SK-N-SH (cell line): Measurements from ENCODE around the gene CD300A. TPM values are rescaled to one million over a fixed set of nuclear protein-coding genes. Genes with fewer than 3 reads are reported as not detected.

Source experiments
- CTCF ChIA-PET: fragments of 300-600, 350-600 bp; formaldehyde crosslinking; extraction: SDS; loops from one replicate; lab custom pipeline; 2021; lab: Yijun Ruan, JAX
- POLR2A ChIA-PET: fragments of 350-600 bp; sonication (Branson Sonifier 250); formaldehyde crosslinking; extraction: SDS; loops from one replicate; lab custom pipeline; 2020; ENCODE audit warnings: antibody characterized with exemption, inconsistent platforms; lab: Yijun Ruan, JAX
- DNase-seq: peaks from one replicate; pipeline ENCODE4 v3.0.0; 2012
- H2AFZ ChIP-seq: fragments of 200-600 bp; sonication (generic); 2 replicates; pipeline ENCODE4 v1.8.1; 2016; ENCODE audit warnings: antibody characterized with exemption, mild to moderate bottlenecking, low read depth
- H3F3A ChIP-seq: fragments of 200-600 bp; sonication (generic); replicated peaks from 2 replicates; pipeline ENCODE3; 2016; ENCODE audit warnings: antibody characterized with exemption, mild to moderate bottlenecking; ENCODE audit not compliant: insufficient read depth
- H3K27ac ChIP-seq, 2 experiments: fragments of 200-500 bp in 1 of 2; fragments of 200-600 bp in 1 of 2; sonication (Bioruptor generic) in 1 of 2; sonication (generic), shearing (Covaris generic) in 1 of 2; 2 replicates each; pipeline versions ENCODE4 v1.5.1 to v1.6.1; 2014 to 2016; ENCODE audit warnings: low read depth in 2 of 2, inconsistent platforms in 1 of 2, low read length in 1 of 2, mild to moderate bottlenecking in 1 of 2, mixed read lengths in 1 of 2
- H3K27me3 ChIP-seq: fragments of 200-600 bp; sonication (generic), shearing (Covaris generic); 2 replicates; pipeline ENCODE4 v1.6.1; 2016; ENCODE audit warnings: mixed run types; ENCODE audit not compliant: insufficient read depth
- H3K36me3 ChIP-seq, 2 experiments: fragments of 200-500 bp in 1 of 2; fragments of 200-600 bp in 1 of 2; sonication (Bioruptor generic) in 1 of 2; sonication (generic) in 1 of 2; replicated peaks in 1 of 2; 2 replicates each; pipeline versions ENCODE3 to v1.5.1; 2014 to 2016; ENCODE audit warnings: low read length in 1 of 2, mild to moderate bottlenecking in 1 of 2; ENCODE audit not compliant: insufficient read depth in 2 of 2, control insufficient read depth in 1 of 2
- H3K4me1 ChIP-seq, 2 experiments: fragments of 200-500 bp in 1 of 2; fragments of 200-600 bp in 1 of 2; sonication (Bioruptor generic) in 1 of 2; sonication (generic), shearing (Covaris generic) in 1 of 2; 2 replicates each; pipeline versions ENCODE4 v1.5.1 to v1.6.1; 2014 to 2016; ENCODE audit warnings: low read depth in 1 of 2, low read length in 1 of 2, mixed run types in 1 of 2; ENCODE audit not compliant: insufficient read depth in 2 of 2, control insufficient read depth in 1 of 2
- H3K4me2 ChIP-seq: fragments of 200-600 bp; sonication (generic), shearing (Covaris generic); 2 replicates; pipeline ENCODE4 v1.6.1; 2017; ENCODE audit warnings: mixed run types
- H3K4me3 ChIP-seq, 2 experiments: fragments of 200-500 bp in 1 of 2; fragments of 200-600 bp in 1 of 2; sonication (Bioruptor generic) in 1 of 2; sonication (generic), shearing (Covaris generic) in 1 of 2; 2 replicates each; pipeline versions ENCODE4 v1.5.1 to v1.8.1; 2014 to 2016; ENCODE audit warnings: low read depth in 2 of 2, inconsistent platforms in 1 of 2, low read length in 1 of 2, mild to moderate bottlenecking in 1 of 2, mixed read lengths in 1 of 2, moderate library complexity in 1 of 2
- H3K79me2 ChIP-seq: fragments of 200-600 bp; sonication (generic); 2 replicates; pipeline ENCODE4 v1.8.1; 2017; ENCODE audit warnings: mild to moderate bottlenecking; ENCODE audit not compliant: insufficient read depth
- H3K9ac ChIP-seq: fragments of 200-600 bp; sonication (generic); 2 replicates; pipeline ENCODE4 v1.6.1; 2017; ENCODE audit warnings: mixed run types
- H3K9me2 ChIP-seq: fragments of 200-600 bp; sonication (generic); 2 replicates; pipeline ENCODE4 v1.6.1; 2017; ENCODE audit warnings: mixed run types
- H3K9me3 ChIP-seq: fragments of 200-600 bp; sonication (generic); 2 replicates; pipeline ENCODE4 v1.6.1; 2017; ENCODE audit warnings: mixed run types, mild to moderate bottlenecking, moderate library complexity
- H4K20me1 ChIP-seq: fragments of 200-600 bp; sonication (generic); 2 replicates; pipeline ENCODE4 v1.6.1; 2017; ENCODE audit warnings: mild to moderate bottlenecking, mixed run types; ENCODE audit not compliant: insufficient read depth
- CHD2 ChIP-seq: fragments of 150-350 bp; IDR thresholded peaks from 2 replicates; pipeline ENCODE4 v1.6.1; 2018; ENCODE audit warnings: low read length; ENCODE audit not compliant: partially characterized antibody
- ELF1 ChIP-seq: IDR thresholded peaks from 2 replicates; pipeline ENCODE4 v1.4.0; 2012
- FOXJ3 ChIP-seq: sonication (generic); formaldehyde crosslinking; IDR thresholded peaks from 2 replicates; pipeline ENCODE4 v1.5.1; 2020; ENCODE audit warnings: mild to moderate bottlenecking, missing genetic modification reagents
- FOXM1 ChIP-seq: IDR thresholded peaks from 2 replicates; pipeline ENCODE4 v1.4.0; 2012; ENCODE audit warnings: low read depth, mild to moderate bottlenecking
- JUND ChIP-seq: IDR thresholded peaks from 2 replicates; pipeline ENCODE4 v1.4.0; 2012
- MEF2A ChIP-seq: IDR thresholded peaks from 2 replicates; pipeline ENCODE4 v1.4.0; 2012; ENCODE audit warnings: low read depth, borderline replicate concordance
- RAD21 ChIP-seq: IDR thresholded peaks from 2 replicates; pipeline ENCODE4 v1.6.1; 2012; ENCODE audit warnings: mild to moderate bottlenecking, low read length
- RFX5 ChIP-seq: IDR thresholded peaks from 2 replicates; pipeline ENCODE4 v1.6.1; 2012; ENCODE audit warnings: mild to moderate bottlenecking, improper control_type of control experiment, low read length
- RXRA ChIP-seq: IDR thresholded peaks from 2 replicates; pipeline ENCODE4 v1.4.0; 2012; ENCODE audit warnings: low read depth, mild to moderate bottlenecking, borderline replicate concordance
- TAF1 ChIP-seq: IDR thresholded peaks from 2 replicates; pipeline ENCODE4 v1.6.1; 2012; ENCODE audit warnings: low read depth, mild to moderate bottlenecking, low read length, moderate library complexity, borderline replicate concordance
- TEAD4 ChIP-seq: IDR thresholded peaks from 2 replicates; pipeline ENCODE4 v1.4.0; 2012; ENCODE audit warnings: mild to moderate bottlenecking, borderline replicate concordance; ENCODE audit not compliant: insufficient read depth
- WGBS: methylation state at CpG from one replicate; pipeline ENCODE4 v1.1.6; 2017; ENCODE audit warnings: low lambda C conversion rate; 5-methylcytosine and 5-hydroxymethylcytosine counted together
- polyA plus RNA-seq, 3 experiments: library from polyadenylated mRNA; depleted of rRNA; stranded (reverse); fragments of >200 nt; gene quantifications; 2 replicates each; pipeline ENCODE4 v1.2.3, GENCODE V29; 2012
- TF ChIP-seq, protein P1 (sequence below): fragments of 150-350 bp; IDR thresholded peaks from 2 replicates; pipeline ENCODE4 v1.6.1; 2017; ENCODE audit warnings: antibody characterized with exemption, low read length, low read depth, borderline replicate concordance
- TF ChIP-seq, protein P2 (sequence below): IDR thresholded peaks from 2 replicates; pipeline ENCODE4 v1.4.0; 2012; ENCODE audit warnings: low read depth, borderline replicate concordance
- TF ChIP-seq, protein P3 (sequence below): fragments of 150-350 bp; IDR thresholded peaks from 2 replicates; pipeline ENCODE4 v1.6.1; 2016; ENCODE audit warnings: mild to moderate bottlenecking, low read depth, low read length
- TF ChIP-seq, protein P4 (sequence below): fragments of 200-600 bp; sonication (generic); IDR thresholded peaks from 2 replicates; pipeline ENCODE4 v1.6.1; 2017; ENCODE audit warnings: antibody characterized with exemption, mild to moderate bottlenecking, moderate library complexity

Gene CD300A
- polyA plus RNA-seq, 1 of the 3 experiments (the other 2 are of a cell fraction) = not detected

DNA sequence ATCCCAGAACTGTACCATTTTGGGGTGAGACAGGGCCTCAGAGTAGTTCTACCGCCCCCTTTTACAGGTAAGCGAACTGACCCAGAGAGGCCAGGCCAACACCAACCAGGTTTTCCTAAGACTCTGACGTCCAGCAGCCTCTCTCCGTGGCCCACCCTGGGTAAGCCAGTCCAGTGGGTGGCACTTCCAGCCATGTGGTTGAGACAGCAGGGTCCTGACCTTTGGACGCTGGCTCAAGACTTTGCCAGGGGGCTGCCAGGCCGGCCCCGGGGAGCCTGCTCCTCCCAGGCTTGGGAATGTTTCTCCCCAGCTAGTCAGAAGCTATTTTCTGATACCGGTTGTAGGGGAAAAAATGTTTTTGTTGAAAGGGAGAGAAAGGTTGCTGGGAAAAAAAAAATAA is 17.7 kb upstream of the CD300A start:
- ChIA-PET POLR2A (no interaction called here), CTCF (interaction anchor here (1.0 to 3.6 kb wide), 4 partner anchors 9 to 411 kb away, joined by 3 to 32 read pairs (median 3); partner anchors contain the start of gene TTYH2)
- DNase-seq = no peak
- Histone ChIP-seq H3F3A (no peaks in the 10 kb centered on the region), H3K9me2 (no peaks in the 10 kb centered on the region), H3K27me3 (no peaks in the 10 kb centered on the region), H4K20me1 (no peaks in the 10 kb centered on the region), H3K4me2 (no peak overlapping the region), H3K27ac (no peak overlapping the region), H2AFZ (no peak overlapping the region), H3K36me3 (no peaks in the 10 kb centered on the region), H3K9me3 (no peaks in the 10 kb centered on the region), H3K9ac (no peak overlapping the region), H3K4me1 (peaks cover 0 to 16% of the 10 kb centered on the region in 2 experiments; a peak in 1 of 4 replicates), H3K4me3 (no peak overlapping the region), H3K79me2 (no peaks in the 10 kb centered on the region)
- TF ChIP-seq JUND (no peak), TEAD4 (no peak), RFX5 (no peak), FOXM1 (no peak), CHD2 (no peak)
- TF ChIP-seq, protein P1, sequence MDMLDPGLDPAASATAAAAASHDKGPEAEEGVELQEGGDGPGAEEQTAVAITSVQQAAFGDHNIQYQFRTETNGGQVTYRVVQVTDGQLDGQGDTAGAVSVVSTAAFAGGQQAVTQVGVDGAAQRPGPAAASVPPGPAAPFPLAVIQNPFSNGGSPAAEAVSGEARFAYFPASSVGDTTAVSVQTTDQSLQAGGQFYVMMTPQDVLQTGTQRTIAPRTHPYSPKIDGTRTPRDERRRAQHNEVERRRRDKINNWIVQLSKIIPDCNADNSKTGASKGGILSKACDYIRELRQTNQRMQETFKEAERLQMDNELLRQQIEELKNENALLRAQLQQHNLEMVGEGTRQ = no peak
- TF ChIP-seq, protein P2, sequence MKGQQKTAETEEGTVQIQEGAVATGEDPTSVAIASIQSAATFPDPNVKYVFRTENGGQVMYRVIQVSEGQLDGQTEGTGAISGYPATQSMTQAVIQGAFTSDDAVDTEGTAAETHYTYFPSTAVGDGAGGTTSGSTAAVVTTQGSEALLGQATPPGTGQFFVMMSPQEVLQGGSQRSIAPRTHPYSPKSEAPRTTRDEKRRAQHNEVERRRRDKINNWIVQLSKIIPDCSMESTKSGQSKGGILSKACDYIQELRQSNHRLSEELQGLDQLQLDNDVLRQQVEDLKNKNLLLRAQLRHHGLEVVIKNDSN = no peak
- 42% methylated on average over 8 of the region's 8 CpGs for WGBS

DNA sequence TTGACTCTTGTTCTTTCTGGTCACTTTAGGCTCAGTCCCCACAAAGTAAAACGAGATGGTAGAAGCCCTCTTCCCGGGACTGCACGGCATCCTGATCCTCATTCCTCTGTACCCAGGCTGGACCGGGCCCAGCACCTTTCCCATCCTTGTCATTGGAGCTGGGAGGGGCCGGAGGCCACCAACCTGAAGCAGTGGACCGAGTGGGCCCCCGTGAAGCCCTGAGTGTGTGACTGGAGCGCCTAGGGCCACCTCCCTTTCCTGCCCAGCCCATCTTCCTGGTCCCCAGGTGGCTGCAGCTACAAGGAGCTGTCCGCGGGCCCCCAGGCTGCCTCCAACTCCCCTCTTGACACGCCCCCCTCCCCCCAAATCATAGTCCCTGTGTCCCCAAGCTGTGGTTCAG is 17.1 kb upstream of the CD300A start:
- Histone ChIP-seq H2AFZ (no peak overlapping the region), H3F3A (no peaks in the 10 kb centered on the region), H3K27me3 (no peaks in the 10 kb centered on the region), H3K9ac (no peak overlapping the region), H3K36me3 (no peaks in the 10 kb centered on the region), H3K4me2 (no peak overlapping the region), H3K4me1 (peaks cover 0 to 18% of the 10 kb centered on the region in 2 experiments; a peak in 1 of 4 replicates), H3K9me2 (no peaks in the 10 kb centered on the region), H3K9me3 (no peaks in the 10 kb centered on the region), H3K79me2 (no peaks in the 10 kb centered on the region), H3K4me3 (no peak overlapping the region), H3K27ac (no peak overlapping the region), H4K20me1 (no peaks in the 10 kb centered on the region)
- TF ChIP-seq ELF1 (no peak), TAF1 (no peak)
- DNase-seq = no peak
- WGBS = 34% methylated on average over 10 of the region's 11 CpGs
- POLR2A ChIA-PET = no interaction called here
- CTCF ChIA-PET = interaction anchor here (1.4 to 3.6 kb wide), 3 partner anchors 8 to 38 kb away, joined by 3 to 32 read pairs (median 9); no protein-coding TSS in a partner anchor

DNA sequence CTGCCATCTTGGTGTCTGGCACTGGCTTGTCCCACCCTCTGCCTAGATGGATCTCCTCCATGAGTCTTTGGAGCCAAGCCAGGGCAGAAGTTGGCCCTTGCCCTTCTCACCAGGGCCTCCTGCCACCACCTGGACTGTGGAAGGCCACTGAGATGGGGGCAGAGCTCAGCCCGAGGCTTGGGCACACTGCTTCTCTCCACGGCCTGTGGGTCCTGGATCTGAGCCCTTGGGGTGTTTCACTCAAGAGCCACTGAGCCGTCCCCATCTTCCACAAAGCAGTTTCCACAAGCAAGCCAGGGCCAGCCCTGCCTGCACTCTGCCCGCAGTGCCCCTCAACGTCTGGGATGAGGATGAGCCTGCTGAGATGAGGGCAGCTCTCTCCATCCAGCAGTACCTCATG is 16.7 kb upstream of the CD300A start:
- ChIA-PET POLR2A (no interaction called here), CTCF (interaction anchor here (1.4 to 3.6 kb wide), 3 partner anchors 8 to 38 kb away, joined by 3 to 32 read pairs (median 9); no protein-coding TSS in a partner anchor)

More for the DNA sequence above, 16.7 kb upstream of the CD300A start:
- peaks cover 0 to 22% of the 10 kb centered on the region in 2 experiments; a peak in 2 of 4 replicates for H3K4me1 ChIP-seq
- TF ChIP-seq, protein P3, sequence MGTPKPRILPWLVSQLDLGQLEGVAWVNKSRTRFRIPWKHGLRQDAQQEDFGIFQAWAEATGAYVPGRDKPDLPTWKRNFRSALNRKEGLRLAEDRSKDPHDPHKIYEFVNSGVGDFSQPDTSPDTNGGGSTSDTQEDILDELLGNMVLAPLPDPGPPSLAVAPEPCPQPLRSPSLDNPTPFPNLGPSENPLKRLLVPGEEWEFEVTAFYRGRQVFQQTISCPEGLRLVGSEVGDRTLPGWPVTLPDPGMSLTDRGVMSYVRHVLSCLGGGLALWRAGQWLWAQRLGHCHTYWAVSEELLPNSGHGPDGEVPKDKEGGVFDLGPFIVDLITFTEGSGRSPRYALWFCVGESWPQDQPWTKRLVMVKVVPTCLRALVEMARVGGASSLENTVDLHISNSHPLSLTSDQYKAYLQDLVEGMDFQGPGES = no peak
- TF ChIP-seq RXRA (no peak), FOXJ3 (CRISPR knock-in tag) (no peak), RAD21 (no peak), MEF2A (no peak)
- TF ChIP-seq, protein P4, sequence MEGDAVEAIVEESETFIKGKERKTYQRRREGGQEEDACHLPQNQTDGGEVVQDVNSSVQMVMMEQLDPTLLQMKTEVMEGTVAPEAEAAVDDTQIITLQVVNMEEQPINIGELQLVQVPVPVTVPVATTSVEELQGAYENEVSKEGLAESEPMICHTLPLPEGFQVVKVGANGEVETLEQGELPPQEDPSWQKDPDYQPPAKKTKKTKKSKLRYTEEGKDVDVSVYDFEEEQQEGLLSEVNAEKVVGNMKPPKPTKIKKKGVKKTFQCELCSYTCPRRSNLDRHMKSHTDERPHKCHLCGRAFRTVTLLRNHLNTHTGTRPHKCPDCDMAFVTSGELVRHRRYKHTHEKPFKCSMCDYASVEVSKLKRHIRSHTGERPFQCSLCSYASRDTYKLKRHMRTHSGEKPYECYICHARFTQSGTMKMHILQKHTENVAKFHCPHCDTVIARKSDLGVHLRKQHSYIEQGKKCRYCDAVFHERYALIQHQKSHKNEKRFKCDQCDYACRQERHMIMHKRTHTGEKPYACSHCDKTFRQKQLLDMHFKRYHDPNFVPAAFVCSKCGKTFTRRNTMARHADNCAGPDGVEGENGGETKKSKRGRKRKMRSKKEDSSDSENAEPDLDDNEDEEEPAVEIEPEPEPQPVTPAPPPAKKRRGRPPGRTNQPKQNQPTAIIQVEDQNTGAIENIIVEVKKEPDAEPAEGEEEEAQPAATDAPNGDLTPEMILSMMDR = no peak
- TF ChIP-seq, all 33 proteins: peak for 0
- no peak overlapping the region for H3K4me3 ChIP-seq
- H4K20me1 ChIP-seq = no peaks in the 10 kb centered on the region
- no peaks in the 10 kb centered on the region for H3K79me2 ChIP-seq
- H3K9ac ChIP-seq = no peak overlapping the region
- no peak for DNase-seq
- H3K36me3 ChIP-seq = no peaks in the 10 kb centered on the region
- no peak overlapping the region for H3K27ac ChIP-seq
- 43% methylated on average over 5 of the region's 5 CpGs for WGBS
- H3F3A ChIP-seq = no peaks in the 10 kb centered on the region
- no peaks in the 10 kb centered on the region for H3K9me2 ChIP-seq
- H3K4me2 ChIP-seq = no peak overlapping the region
- H2AFZ ChIP-seq = no peak overlapping the region
- H3K9me3 ChIP-seq = no peaks in the 10 kb centered on the region
- H3K27me3 ChIP-seq = no peaks in the 10 kb centered on the region
